HPDE6-E6E7 (cell line): Measurements from ENCODE around the gene F2.
"Not testable (repeated sequence)": the region's sequence is repeated elsewhere in the genome, so short reads cannot be mapped to it uniquely, and the experiment has no call there.

Experiments used
- DNase-seq: peaks from one replicate; pipeline ENCODE4 v3.0.0; 2011; ENCODE audit warnings: missing footprints; ENCODE audit errors: extremely low spot score

The F2 gene

GRCh38 chr11:46719048-46719542, at the start of gene F2:
TSS of gene F2 (plus strand) at chr11:46719213. CDS start at chr11:46719236, 23 bp downstream.
- DNase-seq: no peak

- DNase-seq: no peak
Observed at GRCh38 chr11:46669711-46670139, 49.3 kb upstream of the F2 start.

- not testable (repeated sequence) for DNase-seq
Observed at GRCh38 chr11:46670521-46670920, 48.5 kb upstream of the F2 start.

- no peak for DNase-seq
Observed at GRCh38 chr11:46671958-46672315, 47.1 kb upstream of the F2 start.

- no peak for DNase-seq
Observed at GRCh38 chr11:46672381-46672839, 46.6 kb upstream of the F2 start.

DNA sequence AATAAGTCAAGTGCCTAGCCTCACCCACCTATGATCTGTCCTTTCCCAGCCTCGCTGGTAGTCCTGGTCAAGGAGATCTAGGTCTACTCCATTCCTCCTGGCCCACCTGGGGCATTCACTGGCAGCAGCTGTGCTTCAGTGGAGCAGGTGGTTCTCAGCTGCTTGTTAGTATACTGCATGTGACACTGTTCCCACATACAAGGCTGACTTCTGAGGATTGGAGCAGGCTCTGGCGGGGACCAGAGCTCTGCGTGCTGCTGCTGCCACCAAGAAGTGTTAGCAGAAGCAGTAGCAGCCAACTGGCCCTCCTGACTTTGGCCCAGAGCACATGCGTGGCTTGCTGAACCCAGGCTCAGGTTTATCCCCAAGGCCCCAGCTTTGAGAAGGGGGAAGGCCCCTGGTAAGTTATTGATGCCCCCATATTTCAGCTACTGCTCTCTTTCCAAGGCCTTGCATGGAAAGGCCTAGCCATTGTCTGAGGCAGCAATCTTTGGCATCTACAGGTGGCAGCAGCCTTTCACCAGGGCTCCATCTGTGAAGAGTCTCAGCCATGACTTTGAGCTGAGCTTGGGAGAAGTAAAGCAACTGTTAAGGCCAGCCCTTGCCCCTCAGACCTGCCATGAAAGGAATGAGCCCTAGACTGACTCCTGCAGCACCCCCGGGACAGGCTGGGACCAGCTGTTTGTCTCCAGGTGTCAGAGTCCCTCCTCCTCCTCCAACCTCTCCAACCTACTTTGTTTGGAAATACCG, 45.1 kb upstream of the F2 start:
- no peak for DNase-seq

- no peak for DNase-seq
Observed at GRCh38 chr11:46674463-46675287, 44.3 kb upstream of the F2 start.

- peak; percentile 68 for DNase-seq
Observed at GRCh38 chr11:46675288-46675851, 43.6 kb upstream of the F2 start.

GRCh38 chr11:46675949-46676348, 43.1 kb upstream of the F2 start:
- no peak for DNase-seq

DNA sequence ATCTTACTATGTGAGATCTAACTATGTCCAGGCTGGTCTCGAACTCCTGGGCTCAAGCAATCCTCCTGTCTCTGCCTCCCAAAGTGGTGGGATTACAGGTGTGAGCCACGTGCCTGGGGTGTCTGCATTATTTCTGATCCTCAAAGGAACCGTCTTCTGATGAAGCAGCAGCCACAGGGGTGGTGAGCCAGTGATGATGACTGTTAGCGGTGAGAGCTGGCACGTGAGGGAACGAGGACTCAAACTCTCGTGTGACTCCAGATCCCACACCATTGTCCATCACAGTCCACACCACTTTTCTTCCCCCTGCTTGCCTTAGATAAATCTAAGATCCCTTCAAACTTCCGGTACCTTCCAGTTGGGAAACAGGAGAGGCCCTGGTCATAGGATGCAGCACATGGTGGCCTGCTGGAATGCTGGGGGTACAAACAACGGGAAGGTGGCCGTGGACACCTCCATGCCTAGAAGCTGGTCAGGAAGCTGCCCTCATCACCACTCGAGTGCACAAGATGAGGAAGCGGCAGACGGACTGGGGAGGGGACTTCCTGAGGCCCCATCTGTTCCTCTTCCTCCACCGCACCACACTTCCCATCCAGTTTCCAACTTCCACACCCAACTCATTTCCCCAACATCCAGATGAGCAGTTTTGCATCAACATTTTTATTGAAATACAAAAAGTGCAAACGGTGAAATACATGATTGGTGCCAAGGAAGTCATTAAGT, 42.4 kb upstream of the F2 start:
- DNase-seq: no peak

GRCh38 chr11:46677169-46677568, 41.8 kb upstream of the F2 start:
- DNase-seq: no peak

- DNase-seq: no peak
Observed at GRCh38 chr11:46677991-46678740, 40.8 kb upstream of the F2 start.

DNA sequence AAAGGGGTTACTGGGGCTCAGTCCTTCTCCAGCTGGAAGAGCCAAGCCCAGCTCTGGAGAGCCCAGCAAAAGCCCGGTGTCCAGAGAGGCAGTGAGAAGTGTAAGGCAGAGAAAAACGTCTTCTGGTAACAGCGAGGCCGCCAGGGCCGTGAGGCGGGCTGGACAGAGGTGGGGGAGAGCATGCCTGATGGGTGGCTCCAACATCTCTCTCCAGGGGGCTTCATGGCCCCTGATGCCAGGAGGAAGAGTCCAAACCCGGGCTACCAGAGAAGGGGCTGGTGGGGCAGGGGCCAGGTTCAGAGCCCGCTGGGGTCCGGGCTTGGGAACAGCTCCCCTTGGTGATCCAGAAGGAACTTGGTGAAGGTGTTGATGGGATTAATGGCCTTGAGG, 40.3 kb upstream of the F2 start:
- DNase-seq: no peak

- no peak for DNase-seq
Observed at GRCh38 chr11:46679241-46680163, 39.5 kb upstream of the F2 start.

- no peak for DNase-seq
Observed at GRCh38 chr11:46680164-46680760, 38.8 kb upstream of the F2 start.

- no peak for DNase-seq
Observed at GRCh38 chr11:46680815-46681214, 38.2 kb upstream of the F2 start.

DNA sequence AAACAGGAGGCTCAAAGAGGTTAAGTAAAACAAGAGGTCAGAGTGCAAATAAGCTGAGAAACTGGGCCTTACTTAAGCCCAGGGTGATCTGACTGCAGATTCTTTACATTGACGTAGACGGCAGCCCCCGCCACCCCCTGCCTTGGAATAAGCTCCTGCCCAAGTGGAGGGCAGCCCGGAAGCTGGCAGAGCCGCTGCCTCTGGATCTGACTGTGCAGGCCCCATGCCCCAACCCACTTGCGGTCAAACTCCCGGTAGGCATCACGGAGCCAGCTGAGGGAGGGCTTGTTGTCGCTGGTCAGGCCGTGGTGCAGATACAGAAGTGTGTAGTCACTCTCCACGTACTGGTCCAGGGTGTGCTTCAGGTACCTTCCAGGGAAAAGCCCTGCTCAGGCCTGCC, 37.2 kb upstream of the F2 start:
- DNase-seq: no peak

DNA sequence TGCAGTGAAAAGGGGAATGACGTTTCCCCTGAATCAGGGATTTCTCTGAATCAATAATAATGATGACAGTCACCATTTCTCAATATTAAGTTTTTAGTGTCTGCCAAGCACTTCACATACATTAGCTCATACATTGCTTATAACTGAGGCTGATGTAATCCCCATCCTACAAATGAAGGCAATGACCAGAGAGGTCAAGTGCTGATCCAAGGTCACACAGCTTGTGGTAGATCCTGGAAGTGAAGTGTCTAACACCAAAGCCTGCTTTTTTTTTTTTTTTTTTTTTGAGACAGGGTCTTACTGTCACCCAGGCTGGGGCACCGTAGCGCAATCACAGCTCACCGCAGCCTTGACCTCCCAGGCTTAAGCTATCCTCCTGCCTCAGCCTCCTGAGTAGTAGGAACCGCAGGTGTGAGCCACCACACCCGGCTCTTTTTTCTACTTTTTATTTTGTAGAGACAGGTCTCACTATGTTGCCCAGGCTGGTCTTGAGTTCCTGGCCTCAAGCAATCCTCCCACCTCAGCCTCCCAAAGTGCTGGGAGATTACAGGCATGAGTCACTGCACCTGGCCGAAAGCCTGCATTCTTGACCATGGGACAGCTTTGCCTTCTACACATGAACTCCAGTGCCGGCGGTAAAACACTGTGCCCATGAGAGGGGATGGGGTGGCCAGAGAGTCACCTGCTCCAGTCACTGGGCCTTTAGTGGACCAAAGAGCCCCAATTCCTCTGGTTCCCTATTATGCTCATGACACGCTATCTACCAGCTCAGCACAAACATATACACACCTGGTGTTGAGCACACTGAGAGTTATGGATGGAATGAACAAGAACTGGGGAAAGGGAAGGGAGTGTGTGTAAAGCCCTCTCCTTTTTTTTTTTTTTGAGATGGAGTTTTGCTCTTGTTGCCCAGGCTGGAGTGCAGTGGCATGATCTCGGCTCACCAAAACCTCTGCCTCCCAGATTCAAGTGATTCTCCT, 36.0 kb upstream of the F2 start:
- no peak for DNase-seq
